Neural progenitor cell (in vitro differentiated cells): ENCODE results near the gene FGF2. TPM values are rescaled to one million over a fixed set of nuclear protein-coding genes. Genes with fewer than 3 reads are reported as not detected.

Experiments
- DNase-seq: peaks from one replicate; pipeline ENCODE4 v3.0.0-alpha.2; 2016; ENCODE audit warnings: low spot score
- H2AFZ ChIP-seq: fragments of 200-600 bp; sonication (generic); replicated peaks from 2 replicates; pipeline ENCODE4 v1.6.1; 2016; ENCODE audit warnings: antibody characterized with exemption
- H3F3A ChIP-seq: fragments of 200-600 bp; sonication (generic); 2 replicates; pipeline ENCODE4 v1.6.1; 2016; ENCODE audit warnings: antibody characterized with exemption, low read depth
- H3K27ac ChIP-seq: fragments of 200-600 bp; sonication (generic); 2 replicates; pipeline ENCODE4 v1.5.1; 2016; ENCODE audit warnings: mild to moderate bottlenecking
- H3K27me3 ChIP-seq: fragments of 200-600 bp; sonication (generic); 2 replicates; pipeline ENCODE4 v1.6.1; 2016; ENCODE audit warnings: mild to moderate bottlenecking, moderate library complexity
- H3K36me3 ChIP-seq: fragments of 200-600 bp; sonication (generic); 2 replicates; pipeline ENCODE4 v1.5.1; 2016
- H3K4me1 ChIP-seq: fragments of 200-600 bp; sonication (generic); 2 replicates; pipeline ENCODE4 v1.6.1; 2016; ENCODE audit warnings: mixed run types
- H3K4me2 ChIP-seq: fragments of 200-600 bp; sonication (generic); 2 replicates; pipeline ENCODE4 v1.6.1; 2016
- H3K4me3 ChIP-seq: fragments of 200-600 bp; sonication (generic); 2 replicates; pipeline ENCODE4 v1.5.1; 2016
- H3K79me2 ChIP-seq: fragments of 200-600 bp; sonication (generic); 2 replicates; pipeline ENCODE4 v1.6.1; 2016; ENCODE audit warnings: low read depth
- H3K9ac ChIP-seq: fragments of 200-600 bp; sonication (generic); 2 replicates; pipeline ENCODE4 v1.6.1; 2016
- H3K9me3 ChIP-seq: fragments of 200-600 bp; sonication (generic); 2 replicates; pipeline ENCODE4 v1.5.1; 2016; ENCODE audit warnings: low read depth
- H4K20me1 ChIP-seq: fragments of 200-600 bp; sonication (generic); 2 replicates; pipeline ENCODE4 v1.6.1; 2016; ENCODE audit warnings: low read depth
- H3K27ac Mint-ChIP-seq: 3 replicates; pipeline ENCODE4 v1.8.0; 2021; ENCODE audit warnings: mixed read lengths
- H3K27me3 Mint-ChIP-seq: 2 replicates; pipeline ENCODE4 v1.8.0; 2022; ENCODE audit warnings: low read depth, mild to moderate bottlenecking, inconsistent platforms, moderate library complexity, mixed read lengths; ENCODE audit not compliant: insufficient read depth
- H3K36me3 Mint-ChIP-seq: 3 replicates; pipeline ENCODE4 v1.8.0; 2021; ENCODE audit warnings: mixed read lengths
- H3K4me1 Mint-ChIP-seq: 3 replicates; pipeline ENCODE4 v1.8.0; 2021; ENCODE audit warnings: mixed read lengths
- H3K4me3 Mint-ChIP-seq: 3 replicates; pipeline ENCODE4 v1.8.0; 2021; ENCODE audit warnings: mild to moderate bottlenecking, moderate library complexity, mixed read lengths
- H3K9me3 Mint-ChIP-seq: 3 replicates; pipeline ENCODE4 v1.8.0; 2020; ENCODE audit warnings: mixed read lengths
- CTCF ChIP-seq: fragments of 200-600 bp; sonication (generic); IDR thresholded peaks from 2 replicates; pipeline ENCODE4 v1.5.1; 2017; ENCODE audit warnings: antibody characterized with exemption, mild to moderate bottlenecking
- EZH2 ChIP-seq: fragments of 200-600 bp; sonication (generic); IDR thresholded peaks from 2 replicates; pipeline ENCODE4 v1.6.1; 2017; ENCODE audit warnings: antibody characterized with exemption, mild to moderate bottlenecking, moderate library complexity
- EZH2phosphoT487 ChIP-seq: fragments of 200-600 bp; sonication (generic); IDR thresholded peaks from 2 replicates; pipeline ENCODE4 v1.6.1; 2017; ENCODE audit warnings: antibody characterized with exemption
- total RNA-seq: library from RNA; depleted of rRNA; stranded (reverse); fragments of >200 nt; gene quantifications from 2 replicates; pipeline ENCODE4 v1.2.3, GENCODE V29; 2015; ENCODE audit warnings: low replicate concordance

Gene FGF2
- total RNA-seq, 1 donor from 2014 or later, result 43.8 TPM

DNA sequence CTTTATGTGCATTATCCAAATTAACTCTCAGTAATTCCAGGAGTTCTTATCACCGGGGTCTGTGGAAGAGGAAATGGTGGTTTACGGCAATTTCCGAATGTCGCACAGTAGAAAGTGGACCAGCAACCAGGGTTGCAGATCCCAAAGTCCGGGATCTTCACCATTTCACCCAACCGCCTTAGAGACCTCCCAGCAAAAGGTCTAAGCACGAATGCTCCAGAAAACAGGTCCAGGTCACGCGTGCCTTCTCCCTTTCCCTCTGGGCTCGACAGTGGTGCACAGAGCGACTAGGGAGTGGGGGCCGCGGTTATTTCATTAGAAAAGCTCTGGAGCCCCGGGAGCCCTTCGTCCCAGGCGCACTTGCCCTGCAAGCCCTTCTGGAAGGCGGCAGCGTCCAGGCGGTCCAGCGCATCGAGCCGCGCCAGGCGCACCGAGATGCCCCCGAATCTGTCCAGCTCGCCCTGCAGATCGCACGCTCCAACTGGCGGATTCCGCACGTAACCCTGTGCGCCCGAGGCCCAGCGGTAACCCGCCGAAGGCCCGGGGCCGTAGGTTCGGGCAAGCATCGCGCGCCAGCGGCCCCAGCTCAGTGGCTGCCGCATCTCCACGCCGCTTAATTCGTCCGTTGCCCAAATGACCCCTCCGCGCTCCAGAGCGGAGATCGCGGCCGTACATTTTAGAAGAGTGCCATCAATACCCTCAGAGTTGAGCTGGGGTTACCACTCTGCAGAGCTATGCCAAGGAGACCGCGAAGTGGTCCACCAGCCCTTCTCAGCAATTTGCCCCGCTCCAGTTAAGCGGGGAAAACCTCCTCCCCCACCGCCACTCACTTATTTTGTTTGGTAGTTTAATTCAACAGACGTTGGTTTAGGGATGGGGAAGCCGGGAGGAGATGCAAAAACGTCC is 95.6 kb downstream of the FGF2 start, which contains the start of gene NUDT6:
NUDT6 (minus strand) TSS at position 627 of the 906 bp plus-strand sequence; CDS start at position 602, 25 bp downstream.
- Histone ChIP-seq H3K79me2 (peaks cover 63% of the 10 kb centered on the region), H3K9ac (peak within 1 kb of the TSS; percentile 61), H2AFZ (peak within 1 kb of the TSS; percentile 92), H3K27ac (peak within 1 kb of the TSS; percentile 86), H3K4me1 (peaks cover 14% of the 10 kb centered on the region), H4K20me1 (no peaks in the 10 kb centered on the region), H3K36me3 (no peaks in the 10 kb centered on the region), H3F3A (peaks cover 21% of the 10 kb centered on the region), H3K9me3 (no peaks in the 10 kb centered on the region), H3K27me3 (no peaks in the 10 kb centered on the region), H3K4me2 (peak within 1 kb of the TSS; percentile 98), H3K4me3 (peak within 1 kb of the TSS; percentile 92)
- Mint-ChIP-seq H3K9me3 (no peaks in the 10 kb centered on the region), H3K27ac (peak within 1 kb of the TSS; percentile 70), H3K27me3 (no peaks in the 10 kb centered on the region), H3K4me1 (peaks cover 9% of the 10 kb centered on the region), H3K36me3 (no peaks in the 10 kb centered on the region), H3K4me3 (no peak within 1 kb of the TSS)
- peak; percentile 88 for DNase-seq
- TF ChIP-seq EZH2, result no peak
- TF ChIP-seq EZH2phosphoT487, result no peak
- TF ChIP-seq CTCF, result no peak

DNA sequence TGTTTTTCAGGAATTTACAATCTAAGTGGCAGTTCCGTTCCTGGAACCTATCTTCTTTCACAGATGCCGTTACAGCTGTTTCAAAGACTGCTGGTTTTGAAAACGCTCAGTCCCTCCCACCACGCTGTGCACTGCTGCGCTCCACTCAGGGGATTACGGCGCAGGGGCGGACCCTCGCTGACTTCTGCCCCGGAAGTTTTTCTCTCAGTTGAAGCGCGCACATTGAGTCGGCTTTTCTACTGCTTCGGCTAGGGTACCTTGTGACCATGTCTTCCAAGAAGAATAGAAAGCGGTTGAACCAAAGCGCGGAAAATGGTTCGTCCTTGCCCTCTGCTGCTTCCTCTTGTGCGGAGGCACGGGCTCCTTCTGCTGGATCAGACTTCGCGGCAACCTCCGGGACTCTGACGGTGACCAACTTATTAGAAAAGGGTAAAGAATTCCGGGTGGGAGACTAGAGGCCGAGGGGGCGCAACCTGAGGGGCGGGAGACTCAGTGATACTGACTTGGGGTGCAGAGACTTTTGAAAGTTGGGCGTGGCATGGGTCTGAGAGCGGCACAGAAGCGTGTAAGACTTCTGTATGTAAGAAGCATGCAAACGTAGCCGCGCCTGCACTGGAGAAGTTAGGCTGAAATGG is 96.4 kb downstream of the FGF2 start:
- peak; percentile 94 for DNase-seq
- no peak overlapping the region for H3K4me3 Mint-ChIP-seq
- TF ChIP-seq EZH2phosphoT487, result no peak
- TF ChIP-seq CTCF, result no peak
- no peak for TF ChIP-seq EZH2

GRCh38 chr4:122928930-122929329 is 102.3 kb downstream of the FGF2 start:
- no peak overlapping the region for H3K4me3 ChIP-seq
- TF ChIP-seq EZH2, result no peak
- no peak for TF ChIP-seq EZH2phosphoT487
- no peak for TF ChIP-seq CTCF
- H3K36me3 Mint-ChIP-seq, result peaks cover 1% of the 10 kb centered on the region
- H3K27ac Mint-ChIP-seq, result no peak overlapping the region
- no peak overlapping the region for H3K27ac ChIP-seq
- H3K4me2 ChIP-seq, result no peak overlapping the region
- H4K20me1 ChIP-seq, result no peaks in the 10 kb centered on the region
- H3K79me2 ChIP-seq, result peaks cover 37% of the 10 kb centered on the region
- no peaks in the 10 kb centered on the region for H3F3A ChIP-seq
- H3K9me3 ChIP-seq, result no peaks in the 10 kb centered on the region
- H3K4me1 Mint-ChIP-seq, result no peaks in the 10 kb centered on the region
- no peaks in the 10 kb centered on the region for H3K27me3 Mint-ChIP-seq
- H2AFZ ChIP-seq, result no peak overlapping the region
- peaks cover 9% of the 10 kb centered on the region for H3K4me1 ChIP-seq
- no peaks in the 10 kb centered on the region for H3K9me3 Mint-ChIP-seq
- H3K36me3 ChIP-seq, result peaks cover 22% of the 10 kb centered on the region
- no peak overlapping the region for H3K4me3 Mint-ChIP-seq
- no peaks in the 10 kb centered on the region for H3K27me3 ChIP-seq
- H3K9ac ChIP-seq, result no peak overlapping the region
- no peak for DNase-seq

More for the DNA sequence above, 96.4 kb downstream of the FGF2 start:
- H3K4me3 ChIP-seq, result peak overlapping the region; percentile 92
- H3K4me2 ChIP-seq, result peak overlapping the region; percentile 98
- H3K27me3 Mint-ChIP-seq, result no peaks in the 10 kb centered on the region
- peak overlapping the region; percentile 92 for H2AFZ ChIP-seq
- H3K27ac ChIP-seq, result peak overlapping the region; percentile 86
- H3K27me3 ChIP-seq, result no peaks in the 10 kb centered on the region
- H3K36me3 Mint-ChIP-seq, result no peaks in the 10 kb centered on the region
- H3K9me3 ChIP-seq, result no peaks in the 10 kb centered on the region
- H3K9ac ChIP-seq, result peak overlapping the region; percentile 61
- peaks cover 21% of the 10 kb centered on the region for H3F3A ChIP-seq
- H3K36me3 ChIP-seq, result no peaks in the 10 kb centered on the region
- peak overlapping the region; percentile 64 for H3K27ac Mint-ChIP-seq
- peaks cover 14% of the 10 kb centered on the region for H3K4me1 ChIP-seq
- peaks cover 68% of the 10 kb centered on the region for H3K79me2 ChIP-seq
- no peaks in the 10 kb centered on the region for H3K9me3 Mint-ChIP-seq
- H3K4me1 Mint-ChIP-seq, result peaks cover 9% of the 10 kb centered on the region
- no peaks in the 10 kb centered on the region for H4K20me1 ChIP-seq
